ENCODE results near the gene UBE2Q2.

DNA sequence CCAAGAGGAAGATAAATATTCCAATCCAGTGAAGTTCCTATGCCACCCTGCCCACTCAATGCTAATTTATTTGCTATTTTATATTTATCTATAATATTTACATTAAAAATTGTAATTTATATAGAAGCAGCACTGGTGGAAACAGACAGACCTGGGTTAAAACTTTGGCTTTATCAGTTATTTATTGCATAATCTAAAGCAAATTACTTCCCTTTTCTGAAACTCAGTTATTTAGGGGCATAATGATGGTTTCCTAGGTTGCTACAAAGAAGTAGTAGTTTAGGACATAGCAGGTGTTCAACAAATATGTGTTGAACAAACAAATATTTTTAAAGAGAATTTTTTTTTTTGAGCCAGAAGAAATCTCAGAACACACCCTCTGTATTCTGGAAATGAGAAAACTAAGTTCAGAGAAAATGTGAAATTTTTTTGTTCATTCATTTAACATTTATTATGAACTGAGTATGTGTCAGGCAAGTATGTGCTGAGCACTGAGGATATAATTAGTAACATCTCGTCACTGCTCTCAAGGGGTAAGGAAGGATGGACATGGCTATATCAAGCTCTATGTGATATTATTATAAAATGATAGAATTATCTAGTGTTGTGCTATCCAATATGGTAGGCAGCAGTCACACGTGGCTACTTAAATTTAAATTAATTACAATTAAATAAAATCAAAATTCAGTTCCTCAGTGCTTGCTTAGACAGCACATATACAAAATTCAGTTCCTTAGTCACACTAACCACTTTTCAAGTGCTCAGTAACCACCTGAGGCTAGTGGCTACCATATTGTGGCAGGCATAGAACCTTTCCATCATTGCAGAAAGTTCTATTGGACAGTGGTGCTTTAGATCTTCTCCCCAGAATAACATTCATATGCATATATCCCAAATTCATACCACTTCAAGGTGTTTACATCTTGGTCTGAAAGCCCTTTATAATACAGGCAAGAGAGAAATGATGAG is 7.0 kb upstream of the UBE2Q2 start:
- TF ChIP-seq POLR2A (IDR thresholded peaks at IDR 0.05; ENCODE audit: low read depth, low read length) (no peak), CTCF (conservative IDR thresholded peaks at IDR 0.05; ENCODE audit: low read depth, low read length) (no peak), RFX5 (IDR thresholded peaks at IDR 0.05; ENCODE audit: low read depth, low read length) (no peak)
